ACHN (cell line): ENCODE data around the gene DDIAS.
"Not testable (repeated sequence)": the region's sequence is repeated elsewhere in the genome, so short reads cannot be mapped to it uniquely, and the experiment has no call there.

Source experiments
- DNase-seq: peaks from one replicate; pipeline ENCODE4 v3.0.0-alpha.2; 2015
- in situ Hi-C: cut with HindIII; loops from 2 replicates; pipeline ENCODE4 v1.10.0; 2017; ENCODE audit warnings: low sequenced_read_pairs, low pct_ligation_motif_present, low pct_unique_long_range_greater_than_20kb

Gene DDIAS

DNA sequence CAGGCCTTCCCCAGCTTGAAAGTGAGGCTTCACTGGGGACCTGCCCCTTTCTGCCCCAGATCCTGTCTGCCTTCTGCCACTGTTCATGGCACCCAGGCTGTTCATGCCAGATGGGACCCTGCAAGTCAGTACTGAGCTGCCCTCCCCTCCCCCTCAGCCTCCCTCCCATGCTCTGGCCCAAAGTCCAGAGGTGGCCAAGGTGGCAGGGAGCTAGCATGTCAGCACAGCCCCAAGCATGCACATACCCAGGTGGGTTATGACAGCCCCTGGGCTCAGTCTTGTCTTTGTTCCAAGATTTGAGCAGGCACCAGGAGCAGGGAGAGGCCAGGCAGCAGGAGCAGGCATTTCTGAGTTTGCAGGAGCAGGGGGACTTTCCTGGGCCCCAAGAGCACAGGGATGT, 44.1 kb downstream of the DDIAS start:
- in situ Hi-C loops, result no loop called here

DNA sequence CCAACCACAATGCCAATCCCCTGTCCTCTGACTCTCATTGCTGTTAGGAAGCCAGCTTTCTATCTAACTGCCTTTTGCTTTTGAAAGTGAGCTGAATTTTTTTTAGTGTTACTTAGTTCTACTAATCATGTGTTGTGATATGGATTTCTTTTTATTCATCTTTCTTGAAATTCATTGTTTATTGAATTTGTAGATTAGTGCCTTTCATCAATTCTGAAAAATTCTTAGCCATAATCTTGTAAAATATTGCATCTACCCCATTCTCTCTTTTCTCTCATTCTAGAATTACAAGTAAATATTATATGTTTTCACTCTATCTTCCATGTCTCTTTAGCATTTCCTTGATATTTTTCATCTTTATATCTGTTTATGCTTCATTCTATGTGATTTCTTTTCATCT, 47.8 kb downstream of the DDIAS start:
- in situ Hi-C loops, result no loop called here
- no peak for DNase-seq

More for the DNA sequence above, 44.1 kb downstream of the DDIAS start:
- no peak for DNase-seq

DNA sequence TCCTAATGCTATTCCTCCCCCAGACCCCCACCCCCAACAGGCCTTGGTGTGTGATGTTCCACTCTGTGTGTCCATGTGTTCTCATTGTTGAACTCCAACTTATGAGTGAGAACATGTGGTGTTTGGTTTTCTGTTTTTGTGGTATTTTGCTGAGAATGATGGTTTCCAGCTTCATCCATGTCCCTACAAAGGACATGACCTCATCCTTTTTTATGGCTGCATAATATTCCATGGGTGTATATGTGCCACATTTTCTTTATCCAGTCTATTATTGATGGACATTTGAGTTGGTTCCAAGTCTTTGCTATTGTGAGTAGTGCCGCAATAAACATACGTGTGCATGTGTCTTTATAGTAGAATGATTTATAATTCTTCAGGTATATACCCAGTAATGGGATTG, 49.0 kb downstream of the DDIAS start:
- DNase-seq, in situ Hi-C loops: not testable (repeated sequence)

GRCh38 chr11:82955736-82956453, 54.4 kb downstream of the DDIAS start:
- in situ Hi-C loops, DNase-seq: not testable (repeated sequence)

- in situ Hi-C loops, result no loop called here
Observed at GRCh38 chr11:82959987-82960778, 58.6 kb downstream of the DDIAS start.

GRCh38 chr11:82960779-82961143, 59.2 kb downstream of the DDIAS start:
- DNase-seq, result no peak
- in situ Hi-C loops, result no loop called here

More at GRCh38 chr11:82959987-82960778, 58.6 kb downstream of the DDIAS start:
- DNase-seq, result no peak

- in situ Hi-C loops, DNase-seq: not testable (repeated sequence)
Observed at GRCh38 chr11:82962021-82962420, 60.5 kb downstream of the DDIAS start.

GRCh38 chr11:82967381-82967780, 65.8 kb downstream of the DDIAS start:
- no peak for DNase-seq
- in situ Hi-C loops, result no loop called here

DNA sequence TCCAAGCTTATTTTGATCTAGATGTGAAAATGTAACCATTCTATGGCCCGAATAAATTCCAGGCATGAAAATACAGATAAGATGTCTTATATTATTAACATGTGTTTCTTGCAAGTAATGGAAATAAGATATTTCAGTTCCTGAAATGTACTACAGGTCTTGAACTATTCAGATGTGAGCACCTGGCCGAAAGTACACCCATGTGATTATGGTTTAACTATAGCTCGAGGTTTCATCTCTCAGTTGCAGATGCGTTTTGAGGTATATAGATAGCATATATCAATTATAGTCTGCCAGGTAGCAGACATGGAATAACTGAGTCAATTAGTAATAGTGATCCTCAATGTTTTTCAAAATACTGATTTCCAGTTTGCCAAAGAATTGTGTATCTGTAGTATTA, 68.3 kb downstream of the DDIAS start:
- DNase-seq, result no peak
- in situ Hi-C loops, result no loop called here

GRCh38 chr11:82970507-82971083, 69.1 kb downstream of the DDIAS start:
- in situ Hi-C loops, DNase-seq: not testable (repeated sequence)

- not testable (repeated sequence) for DNase-seq
Observed at GRCh38 chr11:82971519-82971946, 70.0 kb downstream of the DDIAS start.

DNA sequence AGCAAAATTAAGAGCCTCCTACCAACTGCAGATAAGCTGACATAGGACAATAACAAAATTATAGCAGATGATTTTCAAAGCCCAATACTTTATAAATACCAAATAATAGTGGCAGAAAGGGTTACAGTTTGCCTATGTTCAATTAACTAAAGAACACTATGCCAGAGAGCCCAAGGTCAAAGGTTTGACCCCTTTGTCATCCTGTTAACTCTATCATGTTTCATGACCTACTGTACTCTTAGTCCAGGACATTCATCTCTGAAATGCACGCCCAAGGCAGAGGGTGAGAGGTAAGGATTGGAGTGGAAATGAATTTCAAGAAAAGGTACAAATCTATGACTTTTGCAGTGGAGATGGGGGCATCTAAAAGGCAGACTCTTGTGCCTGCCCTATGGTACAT, 70.6 kb downstream of the DDIAS start:
- no peak for DNase-seq
- in situ Hi-C loops, result no loop called here

More at GRCh38 chr11:82971519-82971946, 70.0 kb downstream of the DDIAS start:
- in situ Hi-C loops, result not testable (repeated sequence)

DNA sequence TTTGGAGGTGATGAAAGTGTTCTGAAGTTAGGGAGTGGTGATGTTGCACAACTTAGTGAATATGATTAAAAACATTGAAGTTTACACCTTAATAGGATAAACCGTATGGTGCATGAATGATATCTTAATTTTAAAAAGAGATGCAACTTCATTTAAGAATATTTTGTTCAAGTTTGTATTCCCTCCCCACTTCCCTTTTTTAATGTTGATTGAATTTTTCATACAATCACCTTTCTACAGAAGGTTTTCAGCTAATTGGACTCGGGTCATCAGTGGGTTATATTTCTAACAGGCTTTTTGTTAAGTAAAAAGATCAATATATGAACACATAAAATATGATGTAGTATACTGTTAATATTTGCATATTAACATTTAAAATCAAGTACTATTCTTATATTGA, 72.6 kb downstream of the DDIAS start:
- DNase-seq, result no peak
- in situ Hi-C loops, result no loop called here

DNA sequence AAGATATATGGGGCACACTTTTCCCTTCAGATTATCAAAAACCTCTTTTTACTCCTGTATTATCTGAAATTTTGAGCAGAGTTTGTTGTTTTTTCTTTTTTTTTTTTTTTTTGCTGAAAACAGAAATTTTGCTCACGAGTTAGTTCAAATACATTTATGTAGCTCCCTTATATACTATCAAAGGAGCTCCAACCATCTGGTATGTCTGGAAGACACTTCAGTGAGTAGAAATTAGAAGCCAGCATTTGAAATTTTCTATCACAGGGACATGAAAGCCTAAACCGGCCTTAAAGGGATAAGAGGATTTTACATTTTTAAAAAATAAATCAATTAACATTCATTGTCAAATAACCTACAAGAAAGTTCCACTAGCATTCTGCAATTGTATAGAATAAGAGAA, 73.3 kb downstream of the DDIAS start:
- in situ Hi-C loops, result no loop called here
- no peak for DNase-seq

DNA sequence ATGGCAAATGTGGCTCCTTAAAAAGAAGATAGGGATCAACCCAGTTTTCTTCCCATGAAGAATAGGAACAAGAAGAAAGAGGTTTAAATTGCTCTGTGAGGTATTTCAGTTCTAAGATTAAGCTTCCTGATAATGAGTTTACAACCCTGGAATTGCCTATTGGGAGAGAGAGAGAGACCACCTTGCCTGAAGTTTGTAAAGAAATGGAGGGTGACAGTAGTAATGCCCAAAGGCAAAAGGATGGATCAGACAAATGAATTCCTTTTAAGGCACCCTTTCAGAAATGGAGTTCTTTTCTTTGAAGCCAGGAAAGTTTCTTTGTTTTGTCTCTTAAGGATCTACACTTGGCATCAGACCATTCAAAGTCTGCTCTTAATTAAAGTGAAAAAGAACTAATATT, 74.3 kb downstream of the DDIAS start:
- DNase-seq, result no peak
- in situ Hi-C loops, result no loop called here

GRCh38 chr11:82976786-82977185, 75.2 kb downstream of the DDIAS start:
- no peak for DNase-seq
- in situ Hi-C loops, result no loop called here

- peak; percentile 37 for DNase-seq
Observed at GRCh38 chr11:82978422-82979099, 77.0 kb downstream of the DDIAS start.

GRCh38 chr11:82979824-82980223, 78.3 kb downstream of the DDIAS start:
- DNase-seq, result no peak
- in situ Hi-C loops, result no loop called here

More at GRCh38 chr11:82978422-82979099, 77.0 kb downstream of the DDIAS start:
- in situ Hi-C loops, result no loop called here

GRCh38 chr11:82980292-82980691, 78.8 kb downstream of the DDIAS start:
- in situ Hi-C loops, result no loop called here
- peak; percentile 67 for DNase-seq
